GM19238 (cell line): ENCODE results near the gene MYO1E.
A peak's percentile ranks its signal among the peaks of the same experiment; 100 is the strongest.

Experiments used
- DNase-seq: peaks from one replicate; pipeline ENCODE4 v3.0.0; 2011; ENCODE audit warnings: low spot score; ENCODE audit not compliant: insufficient read length

The MYO1E gene

DNA sequence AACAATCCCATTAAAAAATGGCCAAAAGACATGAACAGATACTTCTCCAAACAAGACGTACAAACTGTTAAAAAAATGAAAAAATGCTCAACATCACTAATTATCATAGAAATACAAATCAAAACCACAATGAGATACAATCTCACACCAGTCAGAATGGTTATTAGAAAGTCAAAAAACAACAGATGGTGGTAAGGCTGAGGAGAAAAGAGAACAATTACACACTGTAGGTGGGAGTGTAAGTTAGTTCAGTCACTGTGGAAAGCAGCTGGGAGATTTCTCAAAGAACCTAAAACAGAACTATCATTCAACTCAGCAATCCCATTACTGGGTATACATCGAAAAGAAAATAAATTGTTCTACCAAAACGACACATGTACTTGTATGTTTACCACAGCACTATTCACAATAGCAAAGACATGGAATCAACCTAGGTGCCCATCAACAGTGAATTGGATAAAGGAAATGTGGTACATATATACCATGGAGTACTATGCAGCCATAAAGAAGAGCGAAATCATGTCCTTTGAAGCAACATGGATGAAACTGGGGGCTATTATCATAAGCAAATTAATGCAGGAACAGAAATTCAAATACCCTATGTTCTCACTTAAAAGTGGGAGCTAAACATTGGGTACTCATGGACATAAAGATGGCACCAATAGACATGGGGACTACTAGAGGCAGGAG, 51.5 kb downstream of the MYO1E start:
- DNase-seq, result no peak

DNA sequence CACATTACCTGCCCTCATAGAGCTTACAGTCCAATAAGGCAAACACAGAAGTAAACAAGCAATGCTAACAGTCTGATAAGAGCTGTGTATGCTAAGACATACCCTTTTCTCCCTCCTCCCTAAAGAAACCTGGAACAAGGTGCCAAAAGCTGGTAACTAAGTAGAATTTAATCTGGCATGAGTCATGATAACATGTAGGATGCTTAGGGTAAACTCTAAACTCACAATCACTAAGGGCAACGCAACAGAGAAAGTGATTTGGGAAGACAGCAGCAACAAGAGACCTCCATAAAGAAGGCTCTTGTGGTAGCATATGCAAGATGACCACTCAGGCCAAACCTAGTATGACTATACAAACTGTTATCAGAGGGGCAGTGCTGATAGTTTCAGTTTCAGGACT, 55.5 kb downstream of the MYO1E start:
- no peak for DNase-seq

DNA sequence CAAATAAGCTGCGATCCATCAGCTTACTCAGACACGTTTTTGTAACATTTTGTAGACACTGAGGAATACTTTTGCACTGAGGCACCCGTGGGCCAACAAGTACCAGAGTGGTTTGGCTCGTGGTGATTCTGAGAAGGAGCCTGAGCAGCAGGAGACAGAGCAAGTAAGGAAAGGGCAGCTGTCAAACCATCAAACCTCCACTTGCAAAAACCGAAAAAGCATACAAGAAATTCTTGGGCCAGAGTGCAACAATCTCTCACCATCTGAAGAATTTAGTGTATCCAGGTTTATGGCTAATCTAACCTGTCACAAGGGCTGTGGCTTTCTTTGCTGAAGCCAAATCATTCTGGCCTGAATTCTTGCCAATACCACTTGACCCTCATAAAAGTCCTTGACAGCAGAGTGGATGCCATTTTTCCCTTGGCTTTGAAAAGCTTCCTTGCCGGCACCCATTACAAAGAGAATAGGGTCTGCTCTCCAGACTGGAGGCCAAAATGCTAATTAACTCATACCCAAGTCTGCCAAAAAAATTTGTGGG, 56.7 kb downstream of the MYO1E start:
- no peak for DNase-seq

DNA sequence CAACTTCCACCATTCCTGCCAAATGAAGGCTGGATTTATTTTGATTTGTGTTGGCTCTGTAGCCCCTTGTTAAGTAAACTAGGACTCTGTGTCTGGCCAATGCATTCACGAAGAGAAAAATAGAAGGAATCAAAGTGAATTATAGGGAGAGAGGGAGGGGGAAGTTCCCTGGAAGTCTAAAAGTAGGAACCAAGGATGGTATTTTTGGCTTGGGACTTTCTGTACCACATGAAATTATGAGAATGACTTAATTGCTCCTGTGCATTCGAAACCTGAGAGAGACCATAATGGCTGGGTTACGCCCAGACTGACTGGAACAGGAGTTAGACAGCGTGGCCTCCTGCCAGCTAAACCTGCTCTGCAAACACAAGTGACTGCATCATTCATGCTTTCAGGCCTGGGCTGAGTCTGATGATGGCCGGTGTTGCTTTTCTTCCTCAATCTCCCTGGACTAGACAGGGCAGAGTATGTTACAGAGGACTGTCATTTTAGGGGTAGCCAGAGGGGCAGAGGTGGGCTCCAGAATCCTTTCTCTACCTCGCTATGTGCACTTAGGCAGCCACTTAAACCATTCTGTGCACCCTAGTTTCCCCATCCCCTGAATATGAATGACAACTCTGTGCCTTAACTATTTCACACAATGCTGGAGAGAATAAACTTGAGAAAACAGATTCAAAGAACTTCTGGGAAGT, 58.9 kb downstream of the MYO1E start:
- peak; percentile 28 for DNase-seq

DNA sequence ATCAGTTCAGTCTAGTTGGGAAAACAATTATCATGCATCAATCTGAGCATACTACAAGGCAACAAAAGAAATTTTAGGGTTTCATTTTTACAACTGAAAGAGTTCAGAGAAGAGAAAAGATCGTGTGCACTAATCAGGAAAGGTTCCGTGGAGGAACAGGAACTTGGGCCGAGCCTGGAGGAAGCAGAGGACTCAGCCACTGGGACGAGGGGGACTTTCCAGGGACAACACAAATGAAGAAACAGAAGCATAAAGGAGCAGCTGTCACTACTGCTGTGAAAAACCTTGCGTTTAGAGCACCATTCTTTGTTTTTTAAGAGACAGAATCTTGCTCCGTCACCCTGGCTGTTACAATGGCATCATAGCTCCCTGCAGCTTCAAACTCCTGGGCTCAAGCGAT, 60.5 kb downstream of the MYO1E start:
- DNase-seq, result no peak

DNA sequence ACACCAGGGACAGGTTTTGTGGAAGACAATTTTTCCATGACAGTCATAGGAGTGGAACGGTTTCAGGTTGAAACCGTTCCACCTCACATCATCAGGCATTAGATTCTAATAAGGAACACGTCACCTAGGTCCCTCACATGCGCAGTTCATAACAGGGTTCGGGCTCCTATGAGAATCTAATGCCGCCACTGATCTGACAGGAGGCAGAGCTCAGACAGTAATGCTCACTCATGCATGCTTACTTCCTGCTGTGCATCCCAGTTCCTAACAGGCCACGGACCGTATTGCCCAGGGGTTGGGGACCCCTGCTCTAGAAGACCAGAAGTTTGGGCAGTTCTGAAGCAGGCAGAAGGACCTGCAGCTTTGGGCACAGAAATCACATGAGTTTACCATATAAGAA, 61.5 kb downstream of the MYO1E start:
- no peak for DNase-seq

DNA sequence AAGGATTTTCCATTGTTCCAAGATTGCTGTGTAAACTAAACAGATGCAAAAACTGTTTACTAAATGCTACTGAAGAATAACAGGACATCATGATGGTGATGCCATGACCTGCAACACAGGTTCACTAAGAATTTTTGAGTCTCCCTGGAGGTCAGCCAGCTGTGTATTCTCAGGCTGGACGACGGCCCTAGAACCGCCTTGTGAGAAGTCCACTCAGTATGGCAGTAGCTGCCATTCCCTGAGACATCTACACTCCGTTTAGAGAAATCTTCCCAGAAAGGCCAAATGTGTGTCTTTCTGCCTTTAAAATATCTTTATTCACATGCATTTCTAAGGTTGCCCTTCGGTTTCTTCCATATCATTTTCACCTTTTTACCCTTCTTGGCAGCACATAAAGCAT, 63.3 kb downstream of the MYO1E start:
- no peak for DNase-seq

DNA sequence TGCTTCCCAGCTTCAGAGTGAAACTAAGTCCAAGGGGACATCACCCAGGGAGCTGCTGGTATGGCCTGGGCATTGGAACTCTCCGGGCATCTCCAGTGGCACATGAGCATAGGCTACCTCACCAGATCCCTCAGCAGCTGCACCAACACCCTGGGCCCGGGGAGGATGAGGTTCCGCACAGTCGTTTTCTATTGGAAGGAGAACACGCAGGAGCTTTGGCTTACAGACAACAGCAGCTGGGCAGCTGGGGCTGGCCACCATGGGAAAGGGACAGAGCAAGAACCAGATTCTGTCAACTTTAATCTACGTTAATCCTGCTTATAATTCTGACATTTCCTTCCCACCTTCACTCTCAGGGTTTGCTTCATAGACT, 65.5 kb downstream of the MYO1E start:
- DNase-seq, result no peak

DNA sequence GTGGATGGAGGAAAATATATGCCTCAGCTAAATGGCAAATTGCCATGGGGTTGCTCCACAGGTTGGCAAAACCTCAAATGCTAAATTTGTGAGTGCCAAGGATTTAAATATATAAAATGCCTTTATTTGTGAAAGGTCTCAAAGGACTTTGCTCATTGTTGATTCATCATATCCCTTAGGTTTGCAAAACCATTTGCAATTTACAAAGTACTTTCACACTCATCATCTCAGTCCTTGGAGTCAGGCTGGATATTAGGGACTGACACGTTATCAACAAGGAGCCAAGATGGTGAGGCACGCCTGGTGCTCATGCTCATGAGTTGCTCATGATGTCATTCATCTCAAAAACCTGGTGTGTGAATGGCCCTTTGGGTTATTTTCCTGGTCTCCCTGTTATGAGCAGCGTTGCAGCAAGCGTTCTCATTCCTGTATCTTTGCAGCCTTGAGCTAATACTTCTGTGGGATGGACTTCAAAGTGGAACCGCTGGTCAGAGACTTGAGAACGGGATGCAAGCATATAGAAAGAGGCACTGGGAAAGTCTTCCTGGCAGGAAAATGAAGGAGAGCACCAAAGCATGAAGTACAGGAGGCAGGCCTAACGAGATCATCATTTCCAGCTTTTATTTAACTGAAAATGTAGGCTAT, 66.0 kb downstream of the MYO1E start:
- no peak for DNase-seq

DNA sequence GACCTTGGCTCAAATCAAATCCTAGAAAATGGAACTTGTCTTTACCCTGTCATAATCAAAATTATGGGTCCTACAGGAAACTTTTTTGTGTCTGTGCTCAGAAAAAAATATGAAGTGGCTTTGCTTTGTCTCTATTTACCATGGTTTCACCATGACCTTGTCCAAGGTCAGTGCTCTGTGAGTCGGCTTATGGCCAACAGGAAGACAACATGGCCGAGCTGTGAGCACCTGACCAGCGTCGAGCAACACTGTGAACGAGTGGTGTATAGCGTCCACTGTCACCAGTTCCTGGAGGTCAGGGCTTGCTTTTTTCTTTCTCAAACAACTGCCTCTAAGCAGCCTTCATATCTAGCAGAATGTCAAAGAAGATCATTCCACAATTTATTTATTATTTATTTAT, 67.9 kb downstream of the MYO1E start:
- no peak for DNase-seq

DNA sequence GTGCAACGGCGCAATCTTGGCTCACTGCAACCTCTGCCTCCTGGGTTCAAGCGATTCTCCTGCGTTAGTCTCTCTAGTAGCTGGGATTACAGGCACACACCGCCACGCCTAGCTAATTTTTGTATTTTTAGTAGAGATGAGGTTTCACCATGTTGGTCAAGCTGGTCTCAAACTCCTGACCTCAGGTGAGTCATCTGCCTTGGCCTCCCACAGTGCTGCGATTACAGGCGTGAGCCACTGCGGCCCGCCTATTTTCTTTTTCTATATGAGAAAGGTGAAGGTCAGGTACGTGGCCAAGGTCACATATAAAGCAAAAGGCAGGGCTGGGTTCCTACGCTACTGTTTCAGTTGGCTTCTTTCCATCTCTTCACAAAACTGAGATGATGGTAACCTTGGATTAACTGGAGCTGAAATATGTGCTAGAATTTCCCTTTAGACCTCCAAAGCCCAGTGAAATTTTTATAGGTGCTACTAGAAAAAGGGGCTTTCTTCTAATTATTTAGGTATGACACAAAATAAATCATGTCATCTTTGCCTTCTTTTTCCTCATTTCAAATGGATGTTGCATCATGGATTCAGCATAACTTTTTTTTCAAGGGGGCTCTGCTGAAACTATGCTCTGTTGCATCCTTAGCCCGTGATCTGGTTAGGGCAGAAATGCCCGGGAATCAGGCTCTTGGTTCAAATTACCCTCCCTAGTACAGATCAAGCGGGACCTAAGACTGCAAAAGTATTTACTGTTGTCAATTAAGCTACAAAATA, 68.5 kb downstream of the MYO1E start:
- DNase-seq, result no peak

DNA sequence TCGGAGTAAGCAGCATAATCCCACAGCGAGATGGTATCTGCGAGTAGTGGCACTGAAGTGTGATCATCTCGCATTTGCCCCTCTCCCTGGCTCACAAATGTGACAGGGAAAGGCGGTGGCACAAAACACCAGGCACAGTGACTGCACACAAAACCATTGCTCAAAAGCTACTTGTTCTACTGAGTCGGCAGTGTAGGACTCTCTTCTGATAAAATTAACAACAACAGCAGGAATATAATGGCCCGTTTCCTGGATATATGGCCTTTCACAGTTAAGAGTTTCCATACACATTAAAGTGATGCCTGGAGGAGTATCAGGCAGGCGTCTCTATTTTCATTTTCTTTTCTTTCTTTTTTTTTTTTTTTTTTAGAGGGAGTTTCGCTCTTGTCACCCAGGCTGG, 69.0 kb downstream of the MYO1E start:
- no peak for DNase-seq

DNA sequence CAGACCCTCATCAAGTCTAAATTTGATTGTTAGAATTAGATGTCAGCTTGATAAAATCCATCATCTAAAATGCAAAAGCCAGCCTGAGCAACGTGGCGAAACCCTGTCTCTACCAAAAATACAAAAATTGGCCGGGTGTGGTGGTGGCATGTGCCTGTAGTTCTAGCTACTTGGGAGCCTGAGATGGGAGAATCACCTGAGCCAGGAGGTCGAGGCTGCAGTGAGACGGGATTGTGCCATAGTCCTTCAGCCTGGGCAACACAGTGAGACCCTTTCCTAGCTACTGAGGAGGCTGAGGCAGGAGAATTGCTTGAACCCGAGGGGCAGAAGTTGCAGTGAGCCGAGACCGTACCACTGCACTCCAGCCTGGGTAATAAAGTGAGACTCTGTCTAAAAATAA, 69.5 kb downstream of the MYO1E start:
- DNase-seq, result no peak

DNA sequence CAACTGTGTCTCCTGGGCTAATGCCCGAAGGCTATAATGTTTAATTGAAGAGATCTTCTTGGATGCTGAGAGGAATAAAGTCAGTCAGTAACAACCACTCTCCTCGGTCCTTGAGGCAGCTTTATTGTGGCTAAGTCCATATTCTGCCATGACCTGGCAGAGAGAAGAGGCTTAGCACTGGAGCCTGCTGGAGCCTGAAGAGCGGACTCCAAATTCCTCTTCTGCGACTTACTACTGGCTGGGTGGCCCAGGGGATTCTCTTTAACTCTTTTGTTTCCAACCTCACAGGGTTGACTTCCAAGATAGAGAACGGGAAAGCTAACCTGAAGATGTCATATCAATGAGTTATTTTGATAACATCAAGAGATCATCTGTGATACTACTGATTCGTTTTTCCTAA, 71.1 kb downstream of the MYO1E start:
- no peak for DNase-seq

DNA sequence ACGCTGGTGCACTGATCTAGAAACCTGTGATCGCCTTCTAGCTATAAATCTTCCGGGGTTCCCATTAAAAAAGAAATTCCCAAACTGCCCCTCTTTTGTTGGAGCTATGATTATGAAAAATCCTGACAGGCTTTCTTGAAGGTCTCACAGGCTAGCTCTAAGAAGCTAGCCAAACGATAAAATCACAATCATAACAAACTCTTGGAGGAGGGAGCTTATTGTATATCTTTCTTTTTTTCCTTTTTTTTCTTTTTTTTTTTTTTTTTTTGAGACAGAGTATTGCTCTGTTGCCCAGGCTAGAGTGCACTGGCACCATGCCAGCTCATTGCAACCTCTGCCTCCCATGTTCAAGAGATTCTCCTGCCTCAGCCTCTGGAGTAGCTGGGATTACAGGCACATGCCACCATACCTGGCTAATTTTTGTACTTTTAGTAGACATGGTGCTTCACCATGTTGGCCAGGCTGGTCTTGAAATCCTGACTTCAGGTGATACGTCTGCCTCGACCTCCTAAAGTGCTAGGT, 72.0 kb downstream of the MYO1E start:
- DNase-seq, result no peak

DNA sequence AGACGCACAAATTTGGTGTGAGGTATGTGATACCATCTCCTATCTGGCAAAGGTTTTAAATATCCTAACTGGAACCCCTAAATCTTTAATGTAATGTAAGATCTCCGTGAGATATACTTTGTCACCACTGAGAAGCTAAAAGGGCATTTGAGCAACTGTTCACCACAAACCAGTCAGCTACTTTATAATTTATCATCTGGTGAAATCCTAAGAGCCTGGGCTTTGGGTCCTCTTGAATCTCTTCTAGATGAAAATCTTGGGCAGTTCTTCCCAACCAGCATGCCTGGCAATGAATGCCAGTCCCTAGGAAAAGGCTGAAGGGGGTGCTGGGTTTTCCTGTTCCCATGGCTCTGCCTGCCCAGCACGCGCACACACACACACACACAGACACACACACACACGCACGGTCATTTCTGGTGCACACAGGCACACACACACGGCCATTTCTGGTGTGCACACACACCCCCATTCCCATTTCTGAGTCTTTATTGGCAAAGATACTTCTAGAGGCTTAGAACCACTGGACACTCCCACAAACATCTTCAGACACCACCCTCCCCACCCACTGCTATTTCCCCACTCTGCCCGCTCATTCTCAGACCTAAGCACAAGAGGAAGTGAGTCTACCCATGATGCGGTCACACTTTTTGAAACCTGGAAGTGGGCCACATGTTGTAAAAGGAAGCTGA, 72.6 kb downstream of the MYO1E start:
- DNase-seq, result peak; percentile 56

DNA sequence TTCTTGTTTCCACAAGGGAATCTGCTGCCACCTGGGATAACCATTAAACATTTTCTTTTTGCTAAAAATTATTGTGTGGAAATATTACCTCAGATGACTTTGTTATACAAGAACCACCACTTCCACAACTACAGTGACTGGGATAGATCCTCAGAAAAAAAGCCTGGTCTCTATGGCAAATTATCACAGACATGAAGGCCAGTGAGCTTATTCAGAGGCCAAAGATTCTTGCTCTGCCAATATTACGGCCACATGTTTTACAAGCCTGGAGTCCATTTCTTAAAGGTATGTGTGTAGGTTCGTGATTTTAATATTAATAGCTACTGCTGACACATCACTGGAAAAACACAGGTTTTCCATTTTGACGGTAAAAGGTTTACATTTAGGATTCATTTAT, 73.8 kb downstream of the MYO1E start:
- no peak for DNase-seq

DNA sequence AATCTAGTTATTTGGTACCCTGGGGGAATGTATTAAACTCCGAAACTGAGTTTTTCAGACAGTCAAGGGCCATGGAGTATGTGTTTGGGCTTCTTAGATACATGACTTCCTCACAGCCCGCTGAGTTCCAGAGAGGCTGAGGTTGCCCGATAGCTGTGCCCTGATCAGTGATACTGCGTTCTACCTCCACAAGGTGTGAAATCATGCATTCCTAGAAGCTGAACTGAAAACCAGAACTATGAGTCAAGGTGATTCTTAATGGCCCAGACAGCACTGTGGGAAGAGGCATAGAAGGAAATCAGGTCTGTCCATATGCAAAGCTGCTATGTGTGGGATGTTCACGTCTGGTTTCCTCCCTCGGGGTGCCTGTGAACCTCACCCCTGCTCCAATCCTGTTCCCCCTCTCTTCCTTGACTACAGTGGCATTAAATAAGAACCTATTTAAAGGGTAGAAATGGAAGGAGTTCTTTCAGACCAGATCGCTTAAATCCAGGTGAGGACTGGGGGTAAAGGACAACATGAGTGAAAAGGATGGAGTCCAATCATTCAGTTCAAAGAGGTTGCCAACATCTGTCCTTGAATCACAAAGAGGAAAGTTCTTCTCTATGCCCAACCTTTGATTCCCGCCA, 74.3 kb downstream of the MYO1E start:
- peak; percentile 40 for DNase-seq

DNA sequence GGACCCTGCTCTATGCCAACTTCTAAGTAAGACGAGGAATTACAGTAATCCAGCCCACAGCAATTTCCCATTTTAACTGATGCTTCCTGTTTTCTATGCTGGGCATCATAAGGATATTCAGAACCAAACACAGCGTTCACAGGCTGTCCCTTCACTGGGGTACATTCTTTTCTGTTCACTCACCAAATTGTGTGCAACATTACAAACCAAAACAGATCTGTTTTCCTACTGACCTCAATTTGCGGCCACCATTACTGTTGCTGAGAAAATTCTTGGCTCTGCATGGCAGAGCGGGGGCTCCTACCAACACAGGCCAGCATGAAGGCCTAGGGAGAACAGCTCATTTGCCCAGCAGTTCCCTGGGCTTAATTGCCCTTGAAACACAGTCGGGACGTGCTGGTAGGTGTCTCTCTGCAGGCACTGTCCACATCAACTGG, 76.5 kb downstream of the MYO1E start:
- no peak for DNase-seq

DNA sequence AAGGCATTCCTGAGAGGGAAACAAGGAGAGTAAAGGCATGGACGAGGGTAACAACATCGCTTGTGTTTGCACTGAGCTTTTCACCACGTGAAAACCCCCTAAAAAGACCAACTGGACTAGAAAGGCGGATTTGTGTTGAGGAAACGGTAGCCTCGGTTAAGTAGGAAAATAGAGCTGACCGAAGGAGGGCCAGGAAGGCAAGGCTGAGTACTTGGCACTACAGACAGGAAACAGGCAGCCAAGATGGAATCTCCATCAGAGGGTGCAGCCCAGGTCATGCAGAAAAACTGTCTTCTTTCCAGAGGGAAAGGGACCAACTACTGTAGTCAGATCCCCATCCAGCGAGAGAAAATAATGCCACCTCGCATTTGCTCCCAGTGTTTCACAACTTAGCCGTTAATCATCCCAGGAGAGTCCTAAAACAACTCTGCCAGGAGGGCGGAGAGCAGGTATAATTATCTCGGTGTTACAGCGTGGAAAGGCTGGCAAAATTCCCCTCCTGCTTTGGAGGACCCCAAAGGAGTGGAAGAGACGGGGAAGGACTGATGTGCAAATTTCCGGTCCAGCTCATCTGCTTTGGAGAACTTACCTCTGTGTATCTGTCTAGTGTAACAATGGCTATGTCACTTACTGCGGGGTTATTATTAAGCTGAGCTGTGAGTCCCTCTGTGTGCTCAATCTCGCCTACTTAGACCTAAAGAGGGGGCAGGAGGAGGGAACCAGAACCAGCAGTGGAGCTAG, 77.2 kb downstream of the MYO1E start:
- DNase-seq, result no peak
